HepG2 (cell line): ENCODE data around the gene PLA2G4C. TPM values are rescaled to one million over a fixed set of nuclear protein-coding genes. Genes with fewer than 3 reads are reported as not detected.

Experiments
- ATAC-seq: fragments of 200-7000 bp; cut with Tn5 transposase; 3 replicates; pipeline ENCODE4 v1.9.1; 2020; ENCODE audit warnings: mild to moderate bottlenecking, moderate library complexity
- Bru-seq: library from RNA; stranded (reverse); fragments of 400-500 nt; gene quantifications from one replicate; lab custom pipeline; 2021; lab: Mats Ljungman, UMichigan
- BruChase-seq, 2 experiments: library from RNA; stranded (reverse); fragments of 400-500 nt; gene quantifications; one replicate each; lab custom pipeline; 2021; lab: Mats Ljungman, UMichigan
- BruUV-seq: library from RNA; stranded (reverse); fragments of 400-500 nt; replicated peaks from 2 replicates; lab custom pipeline; 2021; lab: Mats Ljungman, UMichigan
- CTCF ChIA-PET: fragments of 300-600 bp; formaldehyde crosslinking; extraction: SDS; loops from one replicate; lab custom pipeline; 2021; ENCODE audit warnings: low total read pairs, inconsistent platforms, low intra/inter-chr PET ratio; lab: Yijun Ruan, JAX
- POLR2A ChIA-PET: fragments of 350-600 bp; sonication (Branson Sonifier 250); formaldehyde crosslinking; loops from one replicate; lab custom pipeline; 2020; ENCODE audit warnings: antibody characterized with exemption, inconsistent platforms; lab: Yijun Ruan, JAX
- DNase-seq: peaks from one replicate; pipeline ENCODE4 v3.0.0-alpha.2; 2015; ENCODE audit warnings: low spot score
- FAIRE-seq: peaks from 3 replicates; lab custom pipeline; 2011; peaks lifted over from hg19 to GRCh38; lab: Jason Lieb, UNC
- H2AFZ ChIP-seq: one replicate; pipeline ENCODE4 v1.6.1; 2011; ENCODE audit warnings: low read length, inconsistent platforms
- H3K27ac ChIP-seq: fragments of 300-600 bp; 3 replicates; pipeline ENCODE4 v1.8.0; 2011; ENCODE audit warnings: mixed run types, mild to moderate bottlenecking, mixed read lengths, low read length, inconsistent platforms; ENCODE audit not compliant: insufficient read depth; ENCODE audit errors: extremely low read length
- H3K27me3 ChIP-seq, 2 experiments: fragments of 200-600 bp in 1 of 2; 2 replicates in 1 of 2; 3 replicates in 1 of 2; pipeline versions ENCODE4 v1.6.0 to v1.8.0; 2011; ENCODE audit warnings: low read length in 2 of 2, mild to moderate bottlenecking in 2 of 2, moderate library complexity in 2 of 2, inconsistent platforms in 1 of 2; ENCODE audit not compliant: insufficient read depth in 2 of 2, control insufficient read depth in 1 of 2
- H3K36me3 ChIP-seq, 2 experiments: fragments of 200-600 bp in 1 of 2; replicated peaks in 1 of 2; 2 replicates in 1 of 2; 3 replicates in 1 of 2; pipeline versions ENCODE4 v1.5.1 to v1.8.0; 2011; ENCODE audit warnings: low read length in 2 of 2, inconsistent platforms in 1 of 2; ENCODE audit not compliant: insufficient read depth in 2 of 2, control insufficient read depth in 1 of 2
- H3K4me1 ChIP-seq: 2 replicates; pipeline ENCODE4 v1.5.1; 2012; ENCODE audit warnings: low read length, inconsistent platforms; ENCODE audit not compliant: insufficient read depth
- H3K4me2 ChIP-seq: 2 replicates; pipeline ENCODE4 v1.6.0; 2011; ENCODE audit warnings: low read depth, low read length, inconsistent platforms
- H3K4me3 ChIP-seq, 3 experiments: fragments of 200-600 bp in 1 of 3; sonication (generic), shearing (Covaris generic) in 1 of 3; replicated peaks in 1 of 3; 2 replicates each; pipeline ENCODE4 v1.5.1; 2011 to 2016; ENCODE audit warnings: low read length in 3 of 3, inconsistent platforms in 2 of 3, low read depth in 2 of 3, mild to moderate bottlenecking in 2 of 3, control low read depth in 1 of 3, mixed read lengths in 1 of 3; ENCODE audit not compliant: insufficient read depth in 1 of 3
- H3K79me2 ChIP-seq: one replicate; pipeline ENCODE4 v1.6.1; 2011; ENCODE audit warnings: low read length, inconsistent platforms; ENCODE audit not compliant: insufficient read depth
- H3K9ac ChIP-seq: 2 replicates; pipeline ENCODE4 v1.6.0; 2011; ENCODE audit warnings: mild to moderate bottlenecking, low read depth, low read length, inconsistent platforms; ENCODE audit not compliant: insufficient read depth
- H3K9me3 ChIP-seq: 2 replicates; pipeline ENCODE4 v1.5.1; 2012; ENCODE audit warnings: mild to moderate bottlenecking, low read length
- H4K20me1 ChIP-seq: 2 replicates; pipeline ENCODE4 v1.6.0; 2011; ENCODE audit warnings: inconsistent platforms, mild to moderate bottlenecking, low read length, moderate library complexity; ENCODE audit not compliant: insufficient read depth
- GABPB1 ChIP-seq: IDR thresholded peaks from 2 replicates; pipeline ENCODE4 v1.6.1; 2016; ENCODE audit warnings: mild to moderate bottlenecking, missing genetic modification reagents, moderate library complexity, missing compliant biosample characterization
- KDM5B ChIP-seq: sonication (generic); formaldehyde crosslinking; IDR thresholded peaks from 2 replicates; pipeline ENCODE4 v1.4.0; 2020; ENCODE audit warnings: missing genetic modification reagents, mild to moderate bottlenecking, borderline replicate concordance
- PCBP2 ChIP-seq: fragments of 200-400 bp; formaldehyde crosslinking; optimal IDR thresholded peaks from 2 replicates; pipeline ENCODE3; 2018; ENCODE audit warnings: low read length, low read depth; ENCODE audit not compliant: poor library complexity, severe bottlenecking
- YEATS2 ChIP-seq: sonication (generic); formaldehyde crosslinking; IDR thresholded peaks from 2 replicates; pipeline ENCODE4 v1.4.0; 2020; ENCODE audit warnings: missing genetic modification reagents, borderline replicate concordance
- ZNF530 ChIP-seq: sonication (generic); formaldehyde crosslinking; IDR thresholded peaks from 2 replicates; pipeline ENCODE4 v1.5.0; 2020; ENCODE audit warnings: low read depth, mild to moderate bottlenecking, missing genetic modification reagents
- ZSCAN31 ChIP-seq: sonication (generic); formaldehyde crosslinking; IDR thresholded peaks from 2 replicates; pipeline ENCODE4 v1.5.0; 2020; ENCODE audit warnings: low read depth, mild to moderate bottlenecking, missing genetic modification reagents
- WGBS: methylation state at CpG from one replicate; pipeline ENCODE4 v1.1.6; 2017; ENCODE audit warnings: low lambda C conversion rate; 5-methylcytosine and 5-hydroxymethylcytosine counted together
- in situ Hi-C: cut with HindIII; loops from 2 replicates; pipeline ENCODE4 v1.10.0; 2017; ENCODE audit warnings: low pct_unique_long_range_greater_than_20kb; ENCODE audit not compliant: extremely low pct_ligation_motif_present
- intact Hi-C: fragments of 100-400 bp; cut with micrococcal nuclease; formaldehyde crosslinking; loops from one replicate; pipeline ENCODE4 v1.10.0; 2022; ENCODE audit not compliant: unreplicated experiment
- long read RNA-seq, 2 experiments: library from RNA in 1 of 2; library from polyadenylated mRNA in 1 of 2; stranded (forward) in 1 of 2; unstranded in 1 of 2; transcript quantifications; one replicate each; pipeline ENCODE4 v2.0.0, GENCODE V29; 2019 to 2022
- polyA minus RNA-seq, 3 experiments: library from RNA; depleted of rRNA, polyadenylated mRNA; stranded (reverse); fragments of >200 nt; gene quantifications; 2 replicates each; pipeline ENCODE4 v1.2.3, GENCODE V29; 2011; ENCODE audit warnings: low replicate concordance in 1 of 3
- polyA plus RNA-seq, 8 experiments: library from polyadenylated mRNA; depleted of rRNA in 3 of 8; stranded (reverse) in 7 of 8; unstranded in 1 of 8; fragments of >200 nt; fragmentation: Illumina TruSeq in 4 of 8; extraction: Trizol in 4 of 8; gene quantifications; 2 replicates each; pipeline versions ENCODE4 v1.2.1 to v1.2.3, GENCODE V29; 2011 to 2016; ENCODE audit warnings: low read depth in 4 of 8, missing spikeins in 1 of 8, mixed read lengths in 1 of 8; ENCODE audit not compliant: insufficient read depth in 1 of 8
- total RNA-seq, 5 experiments: library from RNA; depleted of rRNA; stranded (reverse); fragments of >200 nt; fragmentation: Illumina TruSeq; extraction: Trizol; gene quantifications; 2 replicates each; pipeline ENCODE4 v1.2.3, GENCODE V29; 2016; ENCODE audit warnings: low read depth in 1 of 5
- TF ChIP-seq, protein P1 (sequence below), 2 experiments: sonication (generic) in 1 of 2; formaldehyde crosslinking in 1 of 2; IDR thresholded peaks; 2 replicates each; pipeline versions ENCODE4 v1.5.1 to v1.6.1; 2011 to 2020; ENCODE audit warnings: borderline replicate concordance in 1 of 2, low read depth in 1 of 2, low read length in 1 of 2, mild to moderate bottlenecking in 1 of 2, missing genetic modification reagents in 1 of 2, moderate library complexity in 1 of 2
- TF ChIP-seq, protein P2 (sequence below): sonication (generic); formaldehyde crosslinking; IDR thresholded peaks from 2 replicates; pipeline ENCODE4 v1.5.0; 2020; ENCODE audit warnings: missing genetic modification reagents
- TF ChIP-seq, protein P3 (sequence below): sonication (generic); formaldehyde crosslinking; IDR thresholded peaks from 2 replicates; pipeline ENCODE4 v1.5.1; 2020; ENCODE audit warnings: missing genetic modification reagents, mild to moderate bottlenecking, borderline replicate concordance

The PLA2G4C gene, protein sequence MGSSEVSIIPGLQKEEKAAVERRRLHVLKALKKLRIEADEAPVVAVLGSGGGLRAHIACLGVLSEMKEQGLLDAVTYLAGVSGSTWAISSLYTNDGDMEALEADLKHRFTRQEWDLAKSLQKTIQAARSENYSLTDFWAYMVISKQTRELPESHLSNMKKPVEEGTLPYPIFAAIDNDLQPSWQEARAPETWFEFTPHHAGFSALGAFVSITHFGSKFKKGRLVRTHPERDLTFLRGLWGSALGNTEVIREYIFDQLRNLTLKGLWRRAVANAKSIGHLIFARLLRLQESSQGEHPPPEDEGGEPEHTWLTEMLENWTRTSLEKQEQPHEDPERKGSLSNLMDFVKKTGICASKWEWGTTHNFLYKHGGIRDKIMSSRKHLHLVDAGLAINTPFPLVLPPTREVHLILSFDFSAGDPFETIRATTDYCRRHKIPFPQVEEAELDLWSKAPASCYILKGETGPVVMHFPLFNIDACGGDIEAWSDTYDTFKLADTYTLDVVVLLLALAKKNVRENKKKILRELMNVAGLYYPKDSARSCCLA
- total RNA-seq (2016; rRNA removed; fragmentation: Illumina TruSeq; extraction: Trizol) (0.87 and 1.7 TPM in 2 replicates), polyA plus RNA-seq (2011; rRNA removed) (1.6 and 2.8 TPM in 2 replicates), polyA minus RNA-seq (2011; rRNA and poly(A)+ RNA removed; ENCODE audit: low replicate concordance) (0.58 and 2.7 TPM in 2 replicates), Bru-seq, nascent RNA (percentile 30 among the genes with signal in this experiment), BruChase-seq, experiment 1, labeled RNA remaining after a 6-hour chase (percentile 32 among the genes with signal in this experiment), BruChase-seq, experiment 2, labeled RNA remaining after a 2-hour chase (percentile 33 among the genes with signal in this experiment)
- total RNA-seq (2016; cell fraction: cytosol; rRNA removed; fragmentation: Illumina TruSeq; extraction: Trizol; ENCODE audit: low read depth): not detected in 2 replicates
- total RNA-seq (2016; cell fraction: insoluble cytoplasmic fraction; rRNA removed; fragmentation: Illumina TruSeq; extraction: Trizol): 0.30 and 1.1 TPM in 2 replicates
- 0.19 and 1.9 TPM in 2 replicates for total RNA-seq (2016; cell fraction: membrane; rRNA removed; fragmentation: Illumina TruSeq; extraction: Trizol)
- 0.60 and 4.0 TPM in 2 replicates for total RNA-seq (2016; cell fraction: nucleus; rRNA removed; fragmentation: Illumina TruSeq; extraction: Trizol)
- polyA plus RNA-seq (2011; cell fraction: cytosol; rRNA removed): 0.99 and 1.6 TPM in 2 replicates
- 5.9 and 6.4 TPM in 2 replicates for polyA plus RNA-seq (2011; cell fraction: nucleus; rRNA removed)
- polyA plus RNA-seq (2012): 0.91 and 1.1 TPM in 2 replicates
- polyA plus RNA-seq (2016; cell fraction: cytosol; fragmentation: Illumina TruSeq; extraction: Trizol; ENCODE audit: low read depth): 0.34 TPM in 2 replicates
- 0.82 and 1.6 TPM in 2 replicates for polyA plus RNA-seq (2016; cell fraction: insoluble cytoplasmic fraction; fragmentation: Illumina TruSeq; extraction: Trizol; ENCODE audit: low read depth)
- 0.19 TPM in 1 of 2 replicates, not detected in the other for polyA plus RNA-seq (2016; cell fraction: membrane; fragmentation: Illumina TruSeq; extraction: Trizol; ENCODE audit: low read depth)
- polyA plus RNA-seq (2016; cell fraction: nucleus; fragmentation: Illumina TruSeq; extraction: Trizol; ENCODE audit: insufficient read depth, low read depth): 2.2 and 2.5 TPM in 2 replicates
- polyA minus RNA-seq (2011; cell fraction: cytosol; rRNA and poly(A)+ RNA removed): 1.5 TPM in 1 of 2 replicates, not detected in the other
- 4.2 and 5.0 TPM in 2 replicates for polyA minus RNA-seq (2011; cell fraction: nucleus; rRNA and poly(A)+ RNA removed)
- long read RNA-seq, experiment 1: 0 reads
- long read RNA-seq, experiment 2: 0 reads

DNA sequence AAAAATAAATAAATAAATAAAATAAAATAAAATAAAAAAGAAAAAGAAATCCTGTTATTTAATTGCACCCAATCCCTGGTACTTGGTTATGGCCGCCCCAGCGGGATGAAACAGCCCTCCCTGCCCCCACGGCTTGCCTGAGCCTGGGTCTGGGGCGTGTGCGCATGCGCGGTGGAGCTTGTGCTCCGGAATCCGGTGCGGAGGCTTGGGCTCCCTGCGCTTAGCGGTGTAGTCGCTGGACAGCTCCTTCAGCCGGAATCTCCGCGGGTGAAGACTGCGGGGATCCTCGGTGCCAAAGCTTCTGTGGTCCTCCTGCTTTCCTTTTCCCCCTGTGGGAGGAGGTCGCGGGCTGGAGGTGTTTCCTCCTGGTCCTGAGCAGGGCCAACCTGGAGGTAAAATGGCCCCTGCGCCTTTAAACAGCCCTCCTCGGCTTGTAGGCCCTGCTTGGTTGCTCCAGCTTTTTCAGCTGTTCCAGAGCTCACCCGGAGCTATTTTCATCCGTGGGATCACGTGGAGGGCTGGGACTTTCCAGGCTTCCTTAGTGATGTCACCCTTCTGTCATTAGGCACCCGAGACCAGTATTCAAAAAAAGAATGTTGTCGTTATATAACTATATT, at the start of gene PLA2G4C:
TSS of gene PLA2G4C (minus strand) at position 468 of the 617 bp plus-strand sequence. CDS start 4,288 bp downstream, outside the sequence.
- peaks cover 4% of the 10 kb centered on the region in 2 experiments; a peak in 2 of 5 replicates for H3K36me3 ChIP-seq
- DNase-seq (peak; percentile 72), FAIRE-seq (peak; percentile 44), ATAC-seq (peak; percentile 73)
- peaks cover 18% of the 10 kb centered on the region for H3K4me1 ChIP-seq
- no peaks in the 10 kb centered on the region for H3K9me3 ChIP-seq
- H3K79me2 ChIP-seq: no peaks in the 10 kb centered on the region
- H3K27ac ChIP-seq: peak within 1 kb of the TSS; percentile 78
- TSS peak; percentile 97 for BruUV-seq
- WGBS: 2% methylated on average over 6 of the region's 27 CpGs
- H3K9ac ChIP-seq: peak within 1 kb of the TSS; percentile 80
- peak within 1 kb of the TSS; percentile 57 for H2AFZ ChIP-seq
- no peaks in the 10 kb centered on the region for H4K20me1 ChIP-seq
- ChIA-PET CTCF (no interaction called here), POLR2A (interaction anchor here (0.7 to 1.5 kb wide), 7 partner anchors 9 to 145 kb away, joined by 3 to 7 read pairs (median 5); partner anchors contain the start of genes CARD8 and LIG1)
- no peaks in the 10 kb centered on the region; a peak in 1 of 5 replicates for H3K27me3 ChIP-seq
- peak within 1 kb of the TSS; percentile 71 to 87 (median 74) for H3K4me3 ChIP-seq
- peak within 1 kb of the TSS; percentile 89 for H3K4me2 ChIP-seq
- intact Hi-C loops: no loop called here
- in situ Hi-C loops: no loop called here
- TF ChIP-seq YEATS2 (CRISPR knock-in tag) (peak; percentile 46; the same call in 1 of the 2 replicates), GABPB1 (peak; percentile 59; the same call in 1 of the 2 replicates), ZNF530 (CRISPR knock-in tag) (no peak), PCBP2 (no peak), ZSCAN31 (CRISPR knock-in tag) (no peak), KDM5B (CRISPR knock-in tag) (peak; percentile 49; the same call in 1 of the 2 replicates)
- TF ChIP-seq, protein P1, sequence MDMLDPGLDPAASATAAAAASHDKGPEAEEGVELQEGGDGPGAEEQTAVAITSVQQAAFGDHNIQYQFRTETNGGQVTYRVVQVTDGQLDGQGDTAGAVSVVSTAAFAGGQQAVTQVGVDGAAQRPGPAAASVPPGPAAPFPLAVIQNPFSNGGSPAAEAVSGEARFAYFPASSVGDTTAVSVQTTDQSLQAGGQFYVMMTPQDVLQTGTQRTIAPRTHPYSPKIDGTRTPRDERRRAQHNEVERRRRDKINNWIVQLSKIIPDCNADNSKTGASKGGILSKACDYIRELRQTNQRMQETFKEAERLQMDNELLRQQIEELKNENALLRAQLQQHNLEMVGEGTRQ (IDR thresholded peaks at IDR 0.05; ENCODE audit: low read depth, low read length): peak; percentile 54
- TF ChIP-seq, protein P1 (CRISPR knock-in tag; IDR thresholded peaks at IDR 0.05; ENCODE audit: borderline replicate concordance): no peak; the same call in 1 of the 2 replicates
- TF ChIP-seq, protein P2, sequence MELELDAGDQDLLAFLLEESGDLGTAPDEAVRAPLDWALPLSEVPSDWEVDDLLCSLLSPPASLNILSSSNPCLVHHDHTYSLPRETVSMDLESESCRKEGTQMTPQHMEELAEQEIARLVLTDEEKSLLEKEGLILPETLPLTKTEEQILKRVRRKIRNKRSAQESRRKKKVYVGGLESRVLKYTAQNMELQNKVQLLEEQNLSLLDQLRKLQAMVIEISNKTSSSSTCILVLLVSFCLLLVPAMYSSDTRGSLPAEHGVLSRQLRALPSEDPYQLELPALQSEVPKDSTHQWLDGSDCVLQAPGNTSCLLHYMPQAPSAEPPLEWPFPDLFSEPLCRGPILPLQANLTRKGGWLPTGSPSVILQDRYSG: 0 out of 2 replicates have a peak, but pooled peaks have one; percentile 40
- TF ChIP-seq, protein P3, sequence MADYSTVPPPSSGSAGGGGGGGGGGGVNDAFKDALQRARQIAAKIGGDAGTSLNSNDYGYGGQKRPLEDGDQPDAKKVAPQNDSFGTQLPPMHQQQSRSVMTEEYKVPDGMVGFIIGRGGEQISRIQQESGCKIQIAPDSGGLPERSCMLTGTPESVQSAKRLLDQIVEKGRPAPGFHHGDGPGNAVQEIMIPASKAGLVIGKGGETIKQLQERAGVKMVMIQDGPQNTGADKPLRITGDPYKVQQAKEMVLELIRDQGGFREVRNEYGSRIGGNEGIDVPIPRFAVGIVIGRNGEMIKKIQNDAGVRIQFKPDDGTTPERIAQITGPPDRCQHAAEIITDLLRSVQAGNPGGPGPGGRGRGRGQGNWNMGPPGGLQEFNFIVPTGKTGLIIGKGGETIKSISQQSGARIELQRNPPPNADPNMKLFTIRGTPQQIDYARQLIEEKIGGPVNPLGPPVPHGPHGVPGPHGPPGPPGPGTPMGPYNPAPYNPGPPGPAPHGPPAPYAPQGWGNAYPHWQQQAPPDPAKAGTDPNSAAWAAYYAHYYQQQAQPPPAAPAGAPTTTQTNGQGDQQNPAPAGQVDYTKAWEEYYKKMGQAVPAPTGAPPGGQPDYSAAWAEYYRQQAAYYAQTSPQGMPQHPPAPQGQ: no peak
